PC-3 (cell line): ENCODE results near the gene YAP1. TPM values are rescaled to one million over a fixed set of nuclear protein-coding genes. Genes with fewer than 3 reads are reported as not detected.

Source experiments
- ATAC-seq: fragments of 200-7000 bp; cut with Tn5 transposase; 2 replicates; pipeline ENCODE4 v1.9.1; 2020; ENCODE audit warnings: mild to moderate bottlenecking, moderate library complexity
- BruUV-seq: library from RNA; stranded (reverse); fragments of 400-500 nt; replicated peaks from 2 replicates; lab custom pipeline; 2021; lab: Mats Ljungman, UMichigan
- CTCF ChIA-PET: fragments of 300-600 bp; sonication (Branson Sonifier 250); formaldehyde crosslinking; loops from one replicate; lab custom pipeline; 2022; ENCODE audit warnings: antibody characterized with exemption; lab: Charles Lee
- POLR2A ChIA-PET: fragments of 300-600 bp; sonication (Branson Sonifier 250); formaldehyde crosslinking; loops from one replicate; lab custom pipeline; 2022; ENCODE audit warnings: antibody characterized with exemption; ENCODE audit not compliant: unreplicated experiment; lab: Charles Lee
- DNase-seq: peaks from one replicate; pipeline ENCODE4 v3.0.0-alpha.2; 2015
- H2AFZ ChIP-seq: fragments of 300-600 bp; sonication (generic); 2 replicates; pipeline ENCODE4 v1.6.0; 2016; ENCODE audit warnings: antibody characterized with exemption, low read length
- H3F3A ChIP-seq: fragments of 300-600 bp; sonication (generic); one replicate; pipeline ENCODE4 v1.6.0; 2017; ENCODE audit warnings: antibody characterized with exemption, low read length, control low read depth, mild to moderate bottlenecking; ENCODE audit not compliant: unreplicated experiment
- H3K27ac ChIP-seq: fragments of 300-600 bp; sonication (generic); 2 replicates; pipeline ENCODE4 v1.5.1; 2016; ENCODE audit warnings: mild to moderate bottlenecking, low read length
- H3K27me3 ChIP-seq: fragments of 300-600 bp; sonication (generic); 2 replicates; pipeline ENCODE4 v1.6.1; 2016; ENCODE audit warnings: low read length, mixed read lengths
- H3K36me3 ChIP-seq: fragments of 300-600 bp; sonication (generic); 2 replicates; pipeline ENCODE4 v1.6.1; 2016; ENCODE audit warnings: low read depth, mixed run types, low read length, mixed read lengths
- H3K4me1 ChIP-seq: fragments of 300-600 bp; sonication (generic); 2 replicates; pipeline ENCODE4 v1.5.1; 2016; ENCODE audit warnings: low read length; ENCODE audit not compliant: insufficient read depth
- H3K4me2 ChIP-seq: fragments of 300-600 bp; sonication (generic); 2 replicates; pipeline ENCODE4 v1.6.0; 2016; ENCODE audit warnings: low read length
- H3K4me3 ChIP-seq: fragments of 300-600 bp; sonication (generic); 2 replicates; pipeline ENCODE4 v1.5.1; 2016; ENCODE audit warnings: mild to moderate bottlenecking, low read length, mixed read lengths
- H3K79me2 ChIP-seq: fragments of 300-600 bp; sonication (generic); 2 replicates; pipeline ENCODE4 v1.6.1; 2017; ENCODE audit warnings: low read length, mixed read lengths
- H3K9ac ChIP-seq: fragments of 300-600 bp; sonication (generic); 2 replicates; pipeline ENCODE4 v1.6.0; 2016; ENCODE audit warnings: mild to moderate bottlenecking, low read length
- H3K9me2 ChIP-seq: fragments of 300-600 bp; sonication (generic); replicated peaks from 2 replicates; pipeline ENCODE4 v1.6.1; 2016; ENCODE audit warnings: mixed run types, low read length, mixed read lengths
- H3K9me3 ChIP-seq: fragments of 300-600 bp; sonication (generic); 2 replicates; pipeline ENCODE4 v1.6.1; 2016; ENCODE audit warnings: low read length, mixed read lengths
- H4K20me1 ChIP-seq: fragments of 300-600 bp; sonication (generic); 2 replicates; pipeline ENCODE4 v1.6.1; 2016; ENCODE audit warnings: low read length, mixed read lengths
- EZH2 ChIP-seq: fragments of 300-600 bp; sonication (generic); IDR thresholded peaks from one replicate; pipeline ENCODE4 v1.6.1; 2017; ENCODE audit warnings: antibody characterized with exemption, mild to moderate bottlenecking, low read length; ENCODE audit not compliant: unreplicated experiment
- EZH2phosphoT487 ChIP-seq: fragments of 300-600 bp; sonication (generic); IDR thresholded peaks from 2 replicates; pipeline ENCODE4 v1.6.1; 2018; ENCODE audit warnings: mild to moderate bottlenecking, antibody characterized with exemption, low read length, borderline replicate concordance
- intact Hi-C: fragments of 100-400 bp; cut with micrococcal nuclease; formaldehyde crosslinking; loops from 2 replicates; pipeline ENCODE4 v1.9.0; 2023
- total RNA-seq: library from RNA; depleted of rRNA; stranded (reverse); fragments of >200 nt; gene quantifications from 2 replicates; pipeline ENCODE4 v1.2.3, GENCODE V29; 2014
- TF ChIP-seq, protein P1 (sequence below): fragments of 300-600 bp; sonication (generic); conservative IDR thresholded peaks from 2 replicates; pipeline ENCODE4 v1.5.1; 2017; ENCODE audit warnings: antibody characterized with exemption, low read depth, mild to moderate bottlenecking, low read length

The YAP1 gene
- total RNA-seq, 1 experiment from 2014 or later, result 104 TPM

DNA sequence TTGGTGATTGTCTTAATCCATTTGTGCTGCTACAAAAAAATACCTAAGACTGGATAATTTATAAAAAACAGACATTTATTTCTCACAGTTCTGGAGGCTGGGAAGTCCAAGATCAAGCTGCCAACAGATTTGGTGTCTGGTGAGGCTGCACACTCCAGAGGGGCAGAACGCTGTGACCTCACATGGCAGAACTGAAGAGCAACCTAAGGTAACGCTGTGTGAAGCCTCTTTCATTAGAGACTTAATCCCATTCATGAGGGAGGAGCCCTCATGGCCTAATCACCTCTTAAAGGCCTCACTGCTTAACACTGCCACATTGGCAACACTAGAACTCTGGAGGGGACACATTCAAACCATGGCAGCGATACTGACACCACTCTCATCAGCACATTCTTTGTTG lies 164.4 kb downstream of the YAP1 start:
- Histone ChIP-seq H3K4me3 (no peak overlapping the region), H3K79me2 (no peaks in the 10 kb centered on the region), H3K36me3 (no peaks in the 10 kb centered on the region), H3K4me2 (no peak overlapping the region), H3F3A (peaks cover 4% of the 10 kb centered on the region), H3K27ac (no peak overlapping the region), H3K9me2 (no peaks in the 10 kb centered on the region; the same call in 1 of the 2 replicates), H3K27me3 (no peaks in the 10 kb centered on the region), H4K20me1 (no peaks in the 10 kb centered on the region), H3K4me1 (peaks cover 19% of the 10 kb centered on the region), H2AFZ (no peak overlapping the region), H3K9ac (no peak overlapping the region), H3K9me3 (no peaks in the 10 kb centered on the region)
- intact Hi-C loops, result no loop called here
- POLR2A ChIA-PET, result no interaction called here
- ATAC-seq (no peak), DNase-seq (no peak)
- TF ChIP-seq EZH2 (no peak), EZH2phosphoT487 (no peak)
- TF ChIP-seq, protein P1, sequence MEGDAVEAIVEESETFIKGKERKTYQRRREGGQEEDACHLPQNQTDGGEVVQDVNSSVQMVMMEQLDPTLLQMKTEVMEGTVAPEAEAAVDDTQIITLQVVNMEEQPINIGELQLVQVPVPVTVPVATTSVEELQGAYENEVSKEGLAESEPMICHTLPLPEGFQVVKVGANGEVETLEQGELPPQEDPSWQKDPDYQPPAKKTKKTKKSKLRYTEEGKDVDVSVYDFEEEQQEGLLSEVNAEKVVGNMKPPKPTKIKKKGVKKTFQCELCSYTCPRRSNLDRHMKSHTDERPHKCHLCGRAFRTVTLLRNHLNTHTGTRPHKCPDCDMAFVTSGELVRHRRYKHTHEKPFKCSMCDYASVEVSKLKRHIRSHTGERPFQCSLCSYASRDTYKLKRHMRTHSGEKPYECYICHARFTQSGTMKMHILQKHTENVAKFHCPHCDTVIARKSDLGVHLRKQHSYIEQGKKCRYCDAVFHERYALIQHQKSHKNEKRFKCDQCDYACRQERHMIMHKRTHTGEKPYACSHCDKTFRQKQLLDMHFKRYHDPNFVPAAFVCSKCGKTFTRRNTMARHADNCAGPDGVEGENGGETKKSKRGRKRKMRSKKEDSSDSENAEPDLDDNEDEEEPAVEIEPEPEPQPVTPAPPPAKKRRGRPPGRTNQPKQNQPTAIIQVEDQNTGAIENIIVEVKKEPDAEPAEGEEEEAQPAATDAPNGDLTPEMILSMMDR, result no peak
- CTCF ChIA-PET, result interaction anchor here (0.7 kb wide), 1 partner anchor 157 kb away, joined by 3 read pairs; no protein-coding TSS in a partner anchor
- no TSS peak for BruUV-seq

- Histone ChIP-seq H4K20me1 (no peaks in the 10 kb centered on the region), H3K27me3 (no peaks in the 10 kb centered on the region), H3K4me2 (no peak overlapping the region), H3K27ac (no peak overlapping the region), H3K4me1 (peaks cover 18% of the 10 kb centered on the region), H3K4me3 (no peak overlapping the region), H3K79me2 (no peaks in the 10 kb centered on the region), H3F3A (peaks cover 4% of the 10 kb centered on the region), H3K36me3 (no peaks in the 10 kb centered on the region), H3K9me2 (no peaks in the 10 kb centered on the region; the same call in 1 of the 2 replicates), H3K9ac (no peak overlapping the region), H2AFZ (no peak overlapping the region), H3K9me3 (no peaks in the 10 kb centered on the region)
- no TSS peak for BruUV-seq
- POLR2A ChIA-PET, result no interaction called here
- CTCF ChIA-PET, result no interaction called here
- TF ChIP-seq EZH2 (no peak), EZH2phosphoT487 (no peak)
- TF ChIP-seq, protein P1, result no peak
- no peak for DNase-seq
- ATAC-seq, result no peak
- intact Hi-C loops, result no loop called here
These were observed 166.1 kb downstream of the YAP1 start for GRCh38 chr11:102276362-102276761.

DNA sequence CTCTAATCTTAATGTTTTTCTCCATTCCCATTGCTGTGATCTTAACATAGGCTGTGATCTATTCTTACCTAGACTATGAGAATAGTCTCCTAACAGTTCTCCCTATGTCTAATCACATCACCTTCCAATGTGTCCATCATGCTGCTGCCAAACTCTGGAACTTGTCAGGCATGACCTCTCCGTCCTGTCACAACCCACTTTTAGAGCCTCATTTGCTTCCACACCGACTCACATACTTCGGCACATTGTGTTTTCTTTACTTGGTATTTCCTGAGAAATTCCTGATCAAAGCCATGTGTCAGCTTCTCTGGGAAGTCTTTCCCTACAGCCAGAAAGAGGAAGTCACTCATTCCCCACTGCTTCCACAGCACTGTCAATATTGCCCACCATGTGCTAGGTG lies 166.5 kb downstream of the YAP1 start:
- Histone ChIP-seq H3K79me2 (no peaks in the 10 kb centered on the region), H3K4me1 (peaks cover 18% of the 10 kb centered on the region), H3K4me3 (no peak overlapping the region), H3K27ac (no peak overlapping the region), H4K20me1 (no peaks in the 10 kb centered on the region), H3K27me3 (no peaks in the 10 kb centered on the region), H2AFZ (no peak overlapping the region), H3F3A (peaks cover 4% of the 10 kb centered on the region), H3K36me3 (no peaks in the 10 kb centered on the region), H3K4me2 (no peak overlapping the region), H3K9ac (no peak overlapping the region), H3K9me2 (no peaks in the 10 kb centered on the region; the same call in 1 of the 2 replicates), H3K9me3 (no peaks in the 10 kb centered on the region)
- no TSS peak for BruUV-seq
- no peak for ATAC-seq
- TF ChIP-seq EZH2 (no peak), EZH2phosphoT487 (no peak)
- TF ChIP-seq, protein P1, result no peak
- intact Hi-C loops, result no loop called here
- DNase-seq, result no peak
- POLR2A ChIA-PET, result no interaction called here
- CTCF ChIA-PET, result no interaction called here
